HG03457 (cell line): ENCODE measurements around the gene TMBIM1.

Experiments used
- ATAC-seq: cut with Tn5 transposase; IDR thresholded peaks from one replicate; pipeline ENCODE4 v1.9.1; 2021; ENCODE audit warnings: moderate number of reproducible peaks; ENCODE audit not compliant: unreplicated experiment

TMBIM1 gene

GRCh38 chr2:218293715-218294429, 1.6 kb upstream of the TMBIM1 start:
- ATAC-seq: no peak

- no peak for ATAC-seq
Measured at GRCh38 chr2:218291318-218292047, 820 bp downstream of the TMBIM1 start.

GRCh38 chr2:218290316-218291261, 1.7 kb downstream of the TMBIM1 start:
- ATAC-seq: peak; percentile 38

- ATAC-seq: no peak
Measured at GRCh38 chr2:218289639-218290315, 2.5 kb downstream of the TMBIM1 start.

- peak; percentile 55 for ATAC-seq
Measured at GRCh38 chr2:218286570-218287459, 5.5 kb downstream of the TMBIM1 start.

- ATAC-seq: no peak
Measured at GRCh38 chr2:218285604-218286003, 6.7 kb downstream of the TMBIM1 start.

- ATAC-seq: no peak
Measured at GRCh38 chr2:218284106-218284811, 8.0 kb downstream of the TMBIM1 start.

- no peak for ATAC-seq
Measured at GRCh38 chr2:218282173-218282991, 9.9 kb downstream of the TMBIM1 start.

- ATAC-seq: no peak
Measured at GRCh38 chr2:218281449-218281848, 10.9 kb downstream of the TMBIM1 start.

GRCh38 chr2:218280260-218280870, 11.9 kb downstream of the TMBIM1 start:
- ATAC-seq: no peak

- ATAC-seq: no peak
Measured at GRCh38 chr2:218278531-218279360, 13.6 kb downstream of the TMBIM1 start.

GRCh38 chr2:218277921-218278320, 14.4 kb downstream of the TMBIM1 start:
- no peak for ATAC-seq

- ATAC-seq: no peak
Measured at GRCh38 chr2:218276986-218277755, 15.1 kb downstream of the TMBIM1 start.

- ATAC-seq: no peak
Measured at GRCh38 chr2:218275371-218276072, 16.8 kb downstream of the TMBIM1 start.

GRCh38 chr2:218274586-218274985, 17.7 kb downstream of the TMBIM1 start:
- no peak for ATAC-seq

GRCh38 chr2:218273908-218274249, 18.4 kb downstream of the TMBIM1 start:
- no peak for ATAC-seq
